GM11168 (cell line): Measurements from ENCODE around the gene VAV1.
"Not testable (repeated sequence)": the region's sequence is repeated elsewhere in the genome, so short reads cannot be mapped to it uniquely, and the experiment has no call there.

Experiments used
- in situ Hi-C: fragments of 300-500 bp; cut with MboI; formaldehyde crosslinking; loops from one replicate; pipeline ENCODE4 v1.12.0; 2022; ENCODE audit warnings: low sequenced_read_pairs; ENCODE audit not compliant: unreplicated experiment

Gene VAV1

GRCh38 chr19:6736169-6736916, 36.2 kb upstream of the VAV1 start:
- in situ Hi-C loops, result loop anchor here (5.0 to 10.0 kb wide), 2 partner anchors 89 to 212 kb away; no protein-coding TSS in a partner anchor

GRCh38 chr19:6736917-6737283, 35.6 kb upstream of the VAV1 start:
- in situ Hi-C loops, result loop anchor here (5.0 to 10.0 kb wide), 2 partner anchors 90 to 212 kb away; no protein-coding TSS in a partner anchor

- in situ Hi-C loops, result loop anchor here (5.0 to 10.0 kb wide), 2 partner anchors 90 to 213 kb away; no protein-coding TSS in a partner anchor
Measured at GRCh38 chr19:6737284-6737872, 35.1 kb upstream of the VAV1 start, which contains the start of gene GPR108. Gene GPR108, minus strand, starts transcription at chr19:6737580. Its CDS starts 4 bp downstream, at chr19:6737576.

GRCh38 chr19:6737873-6738786, 34.4 kb upstream of the VAV1 start:
- in situ Hi-C loops, result loop anchor here (5.0 to 10.0 kb wide), 2 partner anchors 91 to 213 kb away; no protein-coding TSS in a partner anchor

- in situ Hi-C loops, result loop anchor here (5.0 to 10.0 kb wide), 2 partner anchors 92 to 214 kb away; no protein-coding TSS in a partner anchor
Measured at GRCh38 chr19:6738787-6739389, 33.6 kb upstream of the VAV1 start.

GRCh38 chr19:6739390-6739882, 33.1 kb upstream of the VAV1 start, which contains the start of gene TRIP10:
Gene TRIP10, plus strand, starts transcription at chr19:6739680. Its CDS starts 82 bp downstream, at chr19:6739762.
- in situ Hi-C loops, result loop anchor here (5.0 to 10.0 kb wide), 2 partner anchors 92 to 215 kb away; no protein-coding TSS in a partner anchor

GRCh38 chr19:6739883-6740588, 32.5 kb upstream of the VAV1 start:
- in situ Hi-C loops, result loop anchor here (5.0 to 10.0 kb wide), 2 partner anchors 93 to 215 kb away; no protein-coding TSS in a partner anchor

- in situ Hi-C loops, result no loop called here
Measured at GRCh38 chr19:6740589-6741343, 31.7 kb upstream of the VAV1 start.

- in situ Hi-C loops, result no loop called here
Measured at GRCh38 chr19:6743066-6743465, 29.4 kb upstream of the VAV1 start.

- in situ Hi-C loops, result no loop called here
Measured at GRCh38 chr19:6743714-6744380, 28.7 kb upstream of the VAV1 start.

- in situ Hi-C loops, result no loop called here
Measured at GRCh38 chr19:6744381-6745301, 27.9 kb upstream of the VAV1 start.

- in situ Hi-C loops, result no loop called here
Measured at GRCh38 chr19:6745965-6746364, 26.5 kb upstream of the VAV1 start.

- in situ Hi-C loops, result not testable (repeated sequence)
Measured at GRCh38 chr19:6748543-6748942, 24.0 kb upstream of the VAV1 start.

- in situ Hi-C loops, result loop anchor here (5.0 kb wide), 1 partner anchor 112 kb away; no protein-coding TSS in a partner anchor
Measured at GRCh38 chr19:6750062-6750461, 22.4 kb upstream of the VAV1 start.

GRCh38 chr19:6751189-6751588, 21.3 kb upstream of the VAV1 start:
- in situ Hi-C loops, result loop anchor here (5.0 kb wide), 1 partner anchor 111 kb away; no protein-coding TSS in a partner anchor
